NCI-H1048 (cell line): ENCODE data around the gene COL5A1.

Experiments
- DNase-seq: peaks from one replicate; lab custom pipeline; 2025; lab: John Stamatoyannopoulos, UW

Gene COL5A1

GRCh38 chr9:134770972-134771971 lies 129.7 kb downstream of the COL5A1 start:
- DNase-seq: no peak

DNA sequence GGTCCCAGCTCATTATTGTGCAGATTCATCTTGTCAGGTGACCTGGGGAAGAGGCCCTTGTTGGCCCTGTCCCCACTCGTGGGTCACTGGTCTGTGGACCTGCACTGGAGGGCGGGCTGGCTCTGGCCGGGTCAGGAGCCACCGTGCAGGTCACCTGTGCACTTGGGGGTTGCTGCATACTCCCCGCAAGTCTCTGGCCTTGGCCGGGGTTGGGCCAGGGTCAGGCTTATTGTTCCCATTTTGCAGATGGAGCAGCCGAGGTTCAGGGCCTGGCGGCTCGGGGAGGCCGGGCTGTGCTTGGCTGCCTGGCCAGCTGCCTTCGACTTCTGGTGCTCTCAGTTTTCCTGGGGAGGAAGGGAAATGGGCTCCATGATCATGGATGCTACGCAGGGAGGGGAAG lies 130.7 kb downstream of the COL5A1 start:
- DNase-seq: no peak

DNA sequence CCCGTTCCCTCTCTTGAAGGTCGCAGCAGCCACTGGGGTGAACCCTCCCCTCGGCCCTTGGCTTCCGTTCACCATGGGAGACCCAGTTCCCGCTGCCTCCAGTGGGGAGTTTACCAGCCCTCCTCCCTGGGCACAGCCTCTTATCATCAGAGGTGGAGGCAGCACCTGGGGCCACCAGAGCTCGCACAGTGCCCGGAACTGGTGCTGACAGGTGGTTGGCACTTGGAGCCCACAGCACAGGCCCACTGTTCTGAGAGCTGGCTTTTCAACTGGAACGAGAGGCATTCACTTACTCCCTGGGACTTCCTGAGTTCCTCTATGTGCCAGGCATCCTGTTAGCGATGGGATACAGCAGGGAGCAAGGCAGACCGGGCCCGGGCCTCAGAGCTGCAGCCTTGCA lies 132.2 kb downstream of the COL5A1 start:
- no peak for DNase-seq

DNA sequence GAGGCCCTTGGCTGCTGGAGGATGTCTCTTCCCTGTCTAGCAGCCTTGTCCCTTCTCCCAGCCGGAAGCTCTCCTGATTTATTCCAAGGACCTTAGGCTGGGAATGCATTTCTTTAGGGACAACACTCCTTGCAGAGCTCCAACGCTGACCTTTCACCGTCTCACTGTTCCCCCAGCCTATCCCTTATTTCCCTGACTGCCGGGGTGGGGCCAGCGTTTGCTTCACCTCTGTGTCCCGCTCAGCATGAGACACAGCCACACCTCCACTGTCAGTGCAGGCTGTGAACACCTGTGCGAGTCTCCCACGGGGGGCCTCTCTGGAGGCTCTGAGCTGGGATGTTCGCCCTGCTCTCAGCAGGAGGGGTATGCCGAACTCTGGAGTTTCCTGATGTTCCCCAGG lies 132.8 kb downstream of the COL5A1 start:
- no peak for DNase-seq

DNA sequence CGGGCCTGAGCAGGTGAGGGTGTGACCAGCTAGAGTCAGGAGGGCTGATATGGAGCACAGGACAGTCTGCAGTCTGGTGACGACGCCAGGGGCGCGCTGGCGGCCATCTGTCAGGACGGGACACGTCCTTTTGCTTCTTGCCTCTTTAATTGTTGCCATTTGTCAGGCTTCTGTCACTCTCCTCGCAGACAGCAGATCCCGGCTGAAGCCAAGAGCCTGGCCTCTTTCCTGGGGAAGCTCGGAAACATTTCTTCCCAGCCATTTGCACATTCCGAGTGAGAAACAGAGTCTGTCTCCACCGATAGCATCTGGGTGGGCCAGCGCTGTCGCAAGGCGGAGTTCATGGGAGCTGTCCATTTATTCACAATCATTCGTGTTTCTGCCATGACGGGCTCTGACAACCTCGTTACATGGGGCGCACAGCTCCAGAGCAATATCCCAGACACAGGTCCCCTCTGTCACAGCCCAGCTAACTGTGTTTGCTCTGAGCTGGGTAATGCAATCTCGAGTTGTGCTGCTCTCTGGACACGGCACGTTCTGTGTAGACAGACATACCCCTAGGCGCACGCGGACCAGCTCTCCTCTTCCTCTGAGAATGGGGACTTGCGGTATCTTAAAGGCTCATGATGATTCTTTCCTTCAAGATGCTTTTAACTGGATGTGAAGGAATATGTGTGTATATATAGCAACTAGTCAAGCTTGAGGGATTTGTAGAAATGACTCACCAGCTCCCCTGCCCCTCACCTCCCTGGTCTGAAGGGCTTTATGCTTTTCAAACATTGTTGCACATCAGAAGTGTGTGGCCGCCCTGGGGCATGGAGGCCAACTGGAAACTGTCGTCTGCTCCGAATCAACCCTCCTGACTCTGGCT lies 133.7 kb downstream of the COL5A1 start:
- no peak for DNase-seq

GRCh38 chr9:134776080-134776796 lies 134.6 kb downstream of the COL5A1 start:
- no peak for DNase-seq

GRCh38 chr9:134777153-134777552 lies 135.6 kb downstream of the COL5A1 start:
- no peak for DNase-seq

- DNase-seq: no peak
Observed at GRCh38 chr9:134778156-134778555, 136.6 kb downstream of the COL5A1 start.

GRCh38 chr9:134778841-134779411 lies 137.3 kb downstream of the COL5A1 start:
- DNase-seq: no peak

DNA sequence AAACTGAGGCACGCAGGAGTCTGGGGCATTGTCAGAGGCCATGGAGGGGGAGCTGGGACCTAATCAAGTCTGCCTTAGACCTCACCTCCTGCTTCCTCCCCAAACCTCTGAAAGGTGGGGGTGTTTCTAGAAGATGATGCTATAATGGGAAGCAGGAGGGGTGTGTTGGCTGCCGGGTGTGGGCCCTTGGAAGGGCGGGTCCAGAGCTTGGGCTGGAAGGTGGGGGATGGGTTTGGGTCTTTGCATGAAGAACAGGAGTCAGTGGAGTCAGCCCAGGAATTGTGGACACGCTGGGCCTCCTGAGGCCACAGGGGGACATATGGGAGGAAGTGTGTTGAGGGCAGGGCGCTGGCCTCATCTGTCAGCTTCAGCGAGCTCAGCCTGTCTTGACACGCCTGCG lies 138.0 kb downstream of the COL5A1 start:
- no peak for DNase-seq

DNA sequence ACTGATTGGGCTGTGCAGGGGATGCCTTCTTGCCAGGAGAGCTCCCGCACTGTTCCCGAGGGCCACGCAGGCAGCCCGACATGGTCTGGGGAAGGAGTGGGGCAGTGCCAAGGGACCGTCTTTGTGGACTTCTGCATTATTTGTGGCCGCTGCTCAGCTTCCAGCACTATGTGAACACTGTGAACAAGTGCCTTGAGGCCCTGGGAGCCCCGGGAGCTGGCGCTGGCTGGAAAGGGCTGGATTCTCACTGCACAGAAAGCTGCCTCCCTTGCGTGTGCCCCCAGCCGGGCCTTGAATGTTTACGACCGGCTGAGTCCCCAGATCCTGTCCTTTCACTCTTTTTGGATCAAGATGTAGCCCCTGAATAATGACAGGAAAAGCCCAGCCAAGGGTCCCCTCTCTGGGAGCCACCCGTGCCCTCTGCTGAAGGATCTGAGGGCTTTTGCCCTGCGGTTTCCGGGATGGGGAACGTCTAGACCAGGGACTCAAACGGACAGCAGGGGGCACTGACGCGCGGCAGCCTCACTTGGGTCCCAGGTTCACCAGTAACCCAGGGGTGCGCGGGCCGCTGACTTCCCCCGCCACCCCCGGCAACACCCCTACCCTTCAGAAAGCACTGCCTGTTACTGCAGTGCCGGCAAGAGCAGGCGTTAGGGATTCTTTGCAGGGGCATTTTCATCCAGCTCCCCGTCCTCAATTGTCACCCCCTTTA lies 140.1 kb downstream of the COL5A1 start:
- no peak for DNase-seq

- DNase-seq: no peak
Observed at GRCh38 chr9:134782921-134783698, 141.5 kb downstream of the COL5A1 start.

DNA sequence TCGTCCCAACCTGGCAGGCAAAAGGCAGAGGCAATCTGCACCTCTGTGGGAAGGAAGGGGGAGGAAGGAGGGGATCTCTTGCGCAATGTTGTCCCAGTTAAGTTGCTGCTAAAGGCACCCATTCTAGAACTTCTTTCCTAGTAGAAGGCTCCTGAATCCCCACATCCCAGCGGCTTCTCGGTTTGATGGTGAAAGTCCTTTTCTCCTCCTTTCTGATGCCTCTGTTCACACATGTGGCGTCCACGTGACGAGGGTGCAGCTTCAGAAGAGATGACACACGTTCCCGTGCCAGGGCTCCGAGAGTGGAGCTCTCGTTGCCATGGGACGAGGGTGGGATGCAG lies 142.1 kb downstream of the COL5A1 start:
- no peak for DNase-seq

- DNase-seq: no peak
Observed at GRCh38 chr9:134784577-134785305, 143.1 kb downstream of the COL5A1 start.

- no peak for DNase-seq
Observed at GRCh38 chr9:134785325-134786108, 143.9 kb downstream of the COL5A1 start.

DNA sequence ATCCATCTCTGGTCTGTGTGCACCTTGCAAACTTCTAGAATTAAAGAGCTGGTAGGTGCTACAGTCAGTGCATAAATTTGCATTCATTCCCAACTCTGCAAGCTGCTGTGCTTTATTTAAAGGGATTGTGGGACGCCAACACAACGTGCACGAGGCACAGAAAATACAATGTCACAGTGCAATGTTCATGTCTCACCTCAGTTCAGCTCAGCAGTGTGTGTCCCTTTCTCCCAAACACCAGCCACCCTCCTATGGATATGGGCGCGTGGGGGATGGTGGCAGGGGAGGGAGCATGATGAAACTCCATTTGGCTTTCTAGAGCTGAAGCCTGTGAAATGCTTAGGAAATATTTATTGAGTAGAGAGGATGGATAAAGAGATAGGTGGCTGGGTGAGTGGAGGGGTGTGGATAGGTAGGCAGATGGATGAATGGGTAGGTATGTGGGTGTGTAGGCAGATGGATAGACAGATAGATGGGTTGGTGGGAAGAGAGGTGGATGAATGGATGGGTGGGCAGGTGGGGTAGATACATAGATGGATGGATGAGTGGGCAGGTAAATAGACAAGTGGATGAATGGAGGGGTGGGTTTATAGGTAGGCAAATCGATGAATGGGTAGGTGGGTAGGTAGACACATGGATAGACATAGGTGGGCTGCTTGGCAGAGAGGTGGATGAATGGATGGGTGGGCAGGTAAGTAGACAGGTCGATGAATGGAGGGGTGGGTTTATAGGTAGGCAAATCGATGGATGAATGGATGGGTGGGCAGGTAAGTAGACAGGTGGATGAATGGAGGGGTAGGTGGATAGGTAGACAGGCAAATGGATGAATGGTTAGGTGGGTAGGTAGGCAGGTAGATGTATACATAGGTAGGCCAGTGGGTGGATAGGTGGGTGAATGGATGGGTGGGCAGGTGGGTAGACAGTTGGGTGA lies 146.3 kb downstream of the COL5A1 start:
- DNase-seq: no peak

DNA sequence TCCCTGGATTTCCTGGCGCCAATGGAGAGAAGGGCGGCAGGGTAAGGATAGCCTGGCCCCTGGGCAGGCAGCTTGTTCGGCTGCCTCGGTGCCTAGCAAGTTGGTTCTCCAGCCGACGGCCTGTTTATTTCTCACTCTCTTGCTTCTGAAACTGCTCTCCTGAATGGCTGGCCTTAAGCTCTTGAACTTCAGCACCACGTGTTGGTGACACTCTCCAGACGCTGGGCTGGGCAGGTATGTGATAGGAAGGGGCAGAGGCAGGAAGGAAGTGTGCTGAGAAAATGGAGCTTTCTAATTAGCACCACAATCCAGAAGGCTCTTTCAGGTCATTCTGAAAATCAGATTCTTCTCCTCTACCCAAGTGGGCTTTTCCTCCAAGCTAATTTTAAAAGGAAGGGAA lies 147.6 kb downstream of the COL5A1 start:
- no peak for DNase-seq

- no peak for DNase-seq
Observed at GRCh38 chr9:134791009-134791408, 149.4 kb downstream of the COL5A1 start.
